IMR-90 (cell line): ENCODE results near the gene PAXX. TPM values are rescaled to one million over a fixed set of nuclear protein-coding genes. Genes with fewer than 3 reads are reported as not detected.

ENCODE experiments used
- ATAC-seq: fragments of 200-7000 bp; cut with Tn5 transposase; 2 replicates; pipeline ENCODE4 v1.9.1; 2020; ENCODE audit warnings: low read depth, mild to moderate bottlenecking, moderate library complexity
- BruUV-seq: library from RNA; stranded (reverse); fragments of 400-500 nt; replicated peaks from 2 replicates; lab custom pipeline; 2021; lab: Mats Ljungman, UMichigan
- CTCF ChIA-PET: fragments of 300-600 bp; formaldehyde crosslinking; extraction: SDS; loops from one replicate; lab custom pipeline; 2021; ENCODE audit warnings: antibody characterized with exemption; lab: Yijun Ruan, JAX
- POLR2A ChIA-PET: fragments of 300-600 bp; sonication (Branson Sonifier 250); formaldehyde crosslinking; loops from one replicate; lab custom pipeline; 2022; ENCODE audit warnings: antibody characterized with exemption; ENCODE audit not compliant: unreplicated experiment; lab: Charles Lee
- DNase-seq: peaks from one replicate; pipeline ENCODE4 v3.0.0; 2013
- H2AFZ ChIP-seq: replicated peaks from 2 replicates; pipeline ENCODE3; 2013; ENCODE audit warnings: low read length, mild to moderate bottlenecking; ENCODE audit not compliant: poor library complexity
- H2AK5ac ChIP-seq: 2 replicates; pipeline ENCODE4 v1.6.1; 2013; ENCODE audit warnings: low read depth, low read length, inconsistent platforms
- H2AK9ac ChIP-seq: replicated peaks from 2 replicates; pipeline ENCODE3; 2013; ENCODE audit warnings: mild to moderate bottlenecking, low read depth, low read length, moderate library complexity; ENCODE audit not compliant: poor library complexity
- H2BK120ac ChIP-seq: 2 replicates; pipeline ENCODE4 v1.6.1; 2013; ENCODE audit warnings: low read depth, low read length, inconsistent platforms
- H2BK15ac ChIP-seq: 3 replicates; pipeline ENCODE4 v1.6.1; 2013; ENCODE audit warnings: low read depth, low read length, inconsistent platforms
- H2BK20ac ChIP-seq: 2 replicates; pipeline ENCODE4 v1.6.1; 2013; ENCODE audit warnings: low read depth, mild to moderate bottlenecking, inconsistent platforms, low read length, moderate library complexity
- H2BK5ac ChIP-seq: 2 replicates; pipeline ENCODE4 v1.6.1; 2013; ENCODE audit warnings: mild to moderate bottlenecking, low read depth, low read length, inconsistent platforms; ENCODE audit not compliant: poor library complexity, severe bottlenecking
- H3K14ac ChIP-seq: replicated peaks from 2 replicates; pipeline ENCODE4 v1.6.1; 2013; ENCODE audit warnings: low read depth, low read length, inconsistent platforms
- H3K18ac ChIP-seq: 2 replicates; pipeline ENCODE4 v1.6.1; 2013; ENCODE audit warnings: low read depth, low read length, control low read depth
- H3K23ac ChIP-seq: 2 replicates; pipeline ENCODE4 v1.6.1; 2013; ENCODE audit warnings: low read depth, low read length, inconsistent platforms
- H3K27ac ChIP-seq: 2 replicates; pipeline ENCODE4 v1.5.1; 2013; ENCODE audit warnings: mild to moderate bottlenecking, control low read depth, low read length; ENCODE audit not compliant: insufficient read depth
- H3K27me3 ChIP-seq: 2 replicates; pipeline ENCODE4 v1.6.1; 2013; ENCODE audit warnings: low read length; ENCODE audit not compliant: control insufficient read depth, insufficient read depth
- H3K36me3 ChIP-seq: 2 replicates; pipeline ENCODE4 v1.6.1; 2013; ENCODE audit warnings: low read length, mixed read lengths; ENCODE audit not compliant: control insufficient read depth, insufficient read depth
- H3K4ac ChIP-seq: 2 replicates; pipeline ENCODE4 v1.6.1; 2013; ENCODE audit warnings: low read depth, low read length, inconsistent platforms
- H3K4me1 ChIP-seq: 2 replicates; pipeline ENCODE4 v1.6.1; 2013; ENCODE audit warnings: low read length, mixed read lengths; ENCODE audit not compliant: control insufficient read depth, insufficient read depth
- H3K4me2 ChIP-seq: 2 replicates; pipeline ENCODE4 v1.6.1; 2013; ENCODE audit warnings: low read depth, mild to moderate bottlenecking, control low read depth, low read length, moderate library complexity
- H3K4me3 ChIP-seq: 2 replicates; pipeline ENCODE4 v1.5.1; 2013; ENCODE audit warnings: low read depth, mild to moderate bottlenecking, control low read depth, low read length, moderate library complexity; ENCODE audit not compliant: insufficient read depth
- H3K56ac ChIP-seq: 2 replicates; pipeline ENCODE4 v1.6.1; 2013; ENCODE audit warnings: low read length, inconsistent platforms; ENCODE audit not compliant: insufficient read depth; ENCODE audit errors: extremely low read depth
- H3K79me1 ChIP-seq, 2 experiments: 2 replicates each; pipeline ENCODE4 v1.6.1; 2013; ENCODE audit warnings: low read length in 2 of 2, inconsistent platforms in 1 of 2, low read depth in 1 of 2
- H3K9ac ChIP-seq: 2 replicates; pipeline ENCODE4 v1.6.1; 2013; ENCODE audit warnings: low read depth, low read length, control low read depth
- H3K9me1 ChIP-seq: 2 replicates; pipeline ENCODE4 v1.6.1; 2013; ENCODE audit warnings: low read length, inconsistent platforms; ENCODE audit not compliant: insufficient read depth
- H3K9me3 ChIP-seq: 2 replicates; pipeline ENCODE4 v1.6.1; 2013; ENCODE audit warnings: low read length; ENCODE audit not compliant: control insufficient read depth, insufficient read depth
- H4K20me1 ChIP-seq: 2 replicates; pipeline ENCODE4 v1.6.1; 2013; ENCODE audit warnings: low read length, inconsistent platforms; ENCODE audit not compliant: insufficient read depth
- H4K5ac ChIP-seq: 2 replicates; pipeline ENCODE4 v1.6.1; 2013; ENCODE audit warnings: mild to moderate bottlenecking, low read depth, low read length, control low read depth
- H4K8ac ChIP-seq, 2 experiments: 2 replicates each; pipeline ENCODE4 v1.6.1; 2013; ENCODE audit warnings: low read depth in 2 of 2, low read length in 2 of 2, control low read depth in 1 of 2, inconsistent platforms in 1 of 2
- H4K91ac ChIP-seq: 2 replicates; pipeline ENCODE4 v1.6.1; 2013; ENCODE audit warnings: low read depth, low read length, inconsistent platforms; ENCODE audit not compliant: insufficient read depth
- BHLHE40 ChIP-seq: fragments of 150-350 bp; IDR thresholded peaks from 2 replicates; pipeline ENCODE4 v1.6.1; 2016; ENCODE audit warnings: mild to moderate bottlenecking, low read depth, low read length
- CEBPB ChIP-seq: IDR thresholded peaks from 2 replicates; pipeline ENCODE4 v1.6.1; 2012; ENCODE audit warnings: low read depth, low read length, improper control_type of control experiment
- CHD1 ChIP-seq: IDR thresholded peaks from 2 replicates; pipeline ENCODE4 v1.6.1; 2012; ENCODE audit warnings: low read depth, low read length, improper control_type of control experiment
- CTCF ChIP-seq: conservative IDR thresholded peaks from 2 replicates; pipeline ENCODE4 v1.5.1; 2012; ENCODE audit warnings: mild to moderate bottlenecking, low read depth, low read length, improper control_type of control experiment
- FOS ChIP-seq: fragments of 150-350 bp; IDR thresholded peaks from 2 replicates; pipeline ENCODE4 v1.6.1; 2016; ENCODE audit warnings: low read depth, low read length
- MAFK ChIP-seq: IDR thresholded peaks from 2 replicates; pipeline ENCODE4 v1.6.1; 2012; ENCODE audit warnings: low read depth, low read length, improper control_type of control experiment
- MAZ ChIP-seq: IDR thresholded peaks from 2 replicates; pipeline ENCODE4 v1.6.1; 2012; ENCODE audit warnings: low read depth, mild to moderate bottlenecking, low read length, improper control_type of control experiment, moderate library complexity, borderline replicate concordance
- MXI1 ChIP-seq: IDR thresholded peaks from 2 replicates; pipeline ENCODE4 v1.6.1; 2012; ENCODE audit warnings: low read depth, mild to moderate bottlenecking, low read length, moderate library complexity, borderline replicate concordance
- NFE2L2 ChIP-seq: fragments of 150-350 bp; IDR thresholded peaks from 2 replicates; pipeline ENCODE4 v1.6.1; 2016; ENCODE audit warnings: low read depth, mild to moderate bottlenecking, low read length
- POLR2A ChIP-seq: IDR thresholded peaks from 2 replicates; pipeline ENCODE4 v1.6.1; 2012; ENCODE audit warnings: mild to moderate bottlenecking, low read depth, low read length
- RAD21 ChIP-seq: IDR thresholded peaks from 2 replicates; pipeline ENCODE4 v1.6.1; 2012; ENCODE audit warnings: low read length, improper control_type of control experiment
- RCOR1 ChIP-seq: IDR thresholded peaks from 2 replicates; pipeline ENCODE4 v1.6.1; 2012; ENCODE audit warnings: mild to moderate bottlenecking, low read length, improper control_type of control experiment; ENCODE audit not compliant: insufficient replicate concordance
- RFX5 ChIP-seq: IDR thresholded peaks from 2 replicates; pipeline ENCODE4 v1.8.0; 2012; ENCODE audit warnings: low read depth, mild to moderate bottlenecking, low read length, moderate library complexity
- SMC3 ChIP-seq: fragments of 150-350 bp; IDR thresholded peaks from 2 replicates; pipeline ENCODE4 v1.6.1; 2016; ENCODE audit warnings: low read depth, mild to moderate bottlenecking, antibody characterized with exemption, low read length, moderate library complexity
- USF2 ChIP-seq: fragments of 150-350 bp; IDR thresholded peaks from 2 replicates; pipeline ENCODE4 v1.6.1; 2017; ENCODE audit warnings: mild to moderate bottlenecking, antibody characterized with exemption, low read length, low read depth
- WGBS, 2 experiments: methylation state at CpG; one replicate each; pipeline versions ENCODE4 v1.1.5 to v1.1.7; 2013; ENCODE audit warnings: missing lambda C conversion rate in 2 of 2; ENCODE audit not compliant: insufficient read length in 1 of 2; ENCODE audit errors: extremely low coverage in 2 of 2; 5-methylcytosine and 5-hydroxymethylcytosine counted together
- dilution Hi-C: fragments of 300-500 bp; cut with HindIII; formaldehyde crosslinking; loops from one replicate; pipeline ENCODE4 v1.14.3; 2018; ENCODE audit warnings: low sequenced_read_pairs; ENCODE audit not compliant: unreplicated experiment
- in situ Hi-C: fragments of 300-500 bp; cut with MboI; formaldehyde crosslinking; loops from 3 replicates; pipeline ENCODE4 v1.14.3; 2019; ENCODE audit warnings: low sequenced_read_pairs, inconsistent platforms, mixed read lengths
- intact Hi-C: fragments of 100-400 bp; cut with micrococcal nuclease; formaldehyde crosslinking; loops from 2 replicates; pipeline ENCODE4 v1.10.0; 2022
- polyA plus RNA-seq, 3 experiments: library from polyadenylated mRNA; depleted of rRNA; stranded (reverse); fragments of >200 nt; gene quantifications; 2 replicates each; pipeline ENCODE4 v1.2.3, GENCODE V29; 2012; ENCODE audit warnings: low replicate concordance in 1 of 3
- total RNA-seq: library from RNA; depleted of rRNA; stranded (reverse); fragments of >200 nt; gene quantifications from 2 replicates; pipeline ENCODE4 v1.2.3, GENCODE V29; 2012

The PAXX gene
- total and polyA plus RNA-seq, 2 of the 4 experiments (the other 2 are of a cell fraction): 5.7 to 24.6 TPM

GRCh38 chr9:137009938-137010732 lies 17.9 kb downstream of the PAXX start:
- Histone ChIP-seq H3K9me1 (peaks cover 5% of the 10 kb centered on the region; the same call in 1 of the 2 replicates), H3K4me2 (no peak overlapping the region), H3K18ac (no peak overlapping the region), H3K27ac (no peak overlapping the region), H2BK5ac (no peak overlapping the region), H2BK120ac (no peak overlapping the region), H2BK20ac (no peak overlapping the region), H2AFZ (no peak overlapping the region), H2AK5ac (no peak overlapping the region), H3K14ac (no peak overlapping the region), H4K5ac (no peak overlapping the region), H3K56ac (no peak overlapping the region), H4K20me1 (peaks cover 8% of the 10 kb centered on the region), H2BK15ac (no peak overlapping the region), H3K27me3 (no peaks in the 10 kb centered on the region), H3K9me3 (no peaks in the 10 kb centered on the region), H3K4ac (no peak overlapping the region), H4K8ac (no peak overlapping the region), H3K23ac (no peak overlapping the region), H3K4me3 (no peak overlapping the region), H3K36me3 (peaks cover 28% of the 10 kb centered on the region), H3K9ac (no peak overlapping the region), H3K4me1 (peaks cover 11% of the 10 kb centered on the region), H2AK9ac (no peak overlapping the region), H3K79me1 (no peaks in the 10 kb centered on the region), H4K91ac (no peak overlapping the region)
- 95% methylated on average over 33 of the region's 49 CpGs; no CpG with 5 or more reads in 1 of the 2 experiments for WGBS, 2 experiments
- dilution Hi-C loops: no loop called here
- BruUV-seq: no TSS peak
- ChIA-PET POLR2A (no interaction called here), CTCF (no interaction called here)
- in situ Hi-C loops: no loop called here
- no peak for ATAC-seq
- intact Hi-C loops: no loop called here
- DNase-seq: no peak
- TF ChIP-seq RFX5 (no peak), MAZ (no peak), SMC3 (no peak), MXI1 (no peak), MAFK (no peak), BHLHE40 (no peak), USF2 (no peak), CEBPB (no peak), FOS (no peak), CHD1 (no peak), RCOR1 (no peak), CTCF (no peak), NFE2L2 (no peak), RAD21 (no peak), POLR2A (no peak)
